ENCODE measurements around the gene DBI. TPM values are rescaled to one million over a fixed set of nuclear protein-coding genes. Genes with fewer than 3 reads are reported as not detected.

Gene DBI
- polyA plus RNA-seq, 1 of the 3 experiments (the other 2 are of a cell fraction), result 150 TPM

DNA sequence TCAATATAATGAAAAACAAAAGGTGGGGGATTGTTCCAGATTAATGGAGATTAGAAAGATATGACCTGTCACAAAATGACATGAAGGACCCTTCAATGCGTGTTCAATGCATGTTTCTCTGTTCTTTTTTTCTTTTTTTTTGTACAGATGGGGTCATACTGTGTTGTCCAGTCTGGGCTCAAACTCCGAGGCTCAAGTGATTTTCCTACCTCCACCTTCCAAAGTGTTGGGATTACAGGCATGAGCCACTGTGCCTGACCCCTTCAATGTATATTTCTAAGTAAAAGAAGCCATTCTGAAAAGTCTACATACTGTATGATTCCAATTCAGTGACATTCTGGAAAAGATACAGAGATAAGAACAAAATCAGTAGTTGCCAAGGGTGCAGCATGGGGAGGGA, 32.9 kb upstream of the DBI start (continued):
- TF ChIP-seq, protein P1, sequence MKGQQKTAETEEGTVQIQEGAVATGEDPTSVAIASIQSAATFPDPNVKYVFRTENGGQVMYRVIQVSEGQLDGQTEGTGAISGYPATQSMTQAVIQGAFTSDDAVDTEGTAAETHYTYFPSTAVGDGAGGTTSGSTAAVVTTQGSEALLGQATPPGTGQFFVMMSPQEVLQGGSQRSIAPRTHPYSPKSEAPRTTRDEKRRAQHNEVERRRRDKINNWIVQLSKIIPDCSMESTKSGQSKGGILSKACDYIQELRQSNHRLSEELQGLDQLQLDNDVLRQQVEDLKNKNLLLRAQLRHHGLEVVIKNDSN (IDR thresholded peaks at IDR 0.05; ENCODE audit: borderline replicate concordance, low read depth), result no peak
- TF ChIP-seq, protein P2, sequence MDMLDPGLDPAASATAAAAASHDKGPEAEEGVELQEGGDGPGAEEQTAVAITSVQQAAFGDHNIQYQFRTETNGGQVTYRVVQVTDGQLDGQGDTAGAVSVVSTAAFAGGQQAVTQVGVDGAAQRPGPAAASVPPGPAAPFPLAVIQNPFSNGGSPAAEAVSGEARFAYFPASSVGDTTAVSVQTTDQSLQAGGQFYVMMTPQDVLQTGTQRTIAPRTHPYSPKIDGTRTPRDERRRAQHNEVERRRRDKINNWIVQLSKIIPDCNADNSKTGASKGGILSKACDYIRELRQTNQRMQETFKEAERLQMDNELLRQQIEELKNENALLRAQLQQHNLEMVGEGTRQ (IDR thresholded peaks at IDR 0.05; ENCODE audit: borderline replicate concordance, low read depth, low read length), result no peak
- TF ChIP-seq POLR2AphosphoS5 (IDR thresholded peaks at IDR 0.05; ENCODE audit: low read depth, low read length) (no peak), TAF1 (IDR thresholded peaks at IDR 0.05; ENCODE audit: borderline replicate concordance, low read depth, low read length) (no peak), EZH2phosphoT487 (IDR thresholded peaks at IDR 0.05; ENCODE audit: borderline replicate concordance, low read depth) (no peak), YY1 (IDR thresholded peaks at IDR 0.05; ENCODE audit: low read depth) (no peak)

DNA sequence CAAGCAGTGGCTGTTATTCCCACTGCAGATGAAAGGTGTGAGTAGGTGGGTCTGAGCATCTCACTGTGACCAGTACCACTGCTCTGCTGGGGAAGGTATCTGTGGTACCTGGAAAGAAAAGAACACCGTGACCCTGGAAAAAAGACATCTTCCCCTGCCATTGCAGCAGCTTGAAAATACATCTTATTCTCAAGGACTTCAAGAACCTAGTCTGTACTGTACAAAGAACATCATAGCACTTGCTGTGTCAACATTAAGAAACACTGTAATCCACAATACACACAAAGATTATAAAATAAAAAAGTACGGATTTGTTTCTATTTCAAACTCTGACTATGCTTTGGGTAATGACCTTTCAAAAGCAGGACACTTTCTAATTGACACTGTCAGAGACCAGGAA, 29.0 kb upstream of the DBI start:
- Histone ChIP-seq H3K27me3 (ENCODE audit: insufficient read depth) (no peaks in the 10 kb centered on the region), H3K4me3 (ENCODE audit: low read depth in 2 of 2, low read length in 1 of 2) (no peak overlapping the region), H3K36me3 (replicated peaks in 1 of 2; ENCODE audit: control insufficient read depth in 1 of 2, insufficient read depth in 2 of 2, low read length in 1 of 2) (no peaks in the 10 kb centered on the region), H3K79me2 (ENCODE audit: insufficient read depth) (no peaks in the 10 kb centered on the region), H2AFZ (ENCODE audit: low read depth) (no peak overlapping the region), H3K4me2 (no peak overlapping the region), H4K20me1 (ENCODE audit: insufficient read depth) (no peaks in the 10 kb centered on the region), H3K9me3 (no peaks in the 10 kb centered on the region), H3K4me1 (ENCODE audit: control insufficient read depth in 1 of 2, insufficient read depth in 2 of 2, low read depth in 1 of 2, low read length in 1 of 2) (peaks cover 0 to 6% of the 10 kb centered on the region in 2 experiments; a peak in 1 of 4 replicates), H3F3A (replicated peaks; ENCODE audit: insufficient read depth) (no peaks in the 10 kb centered on the region), H3K9me2 (no peaks in the 10 kb centered on the region), H3K9ac (no peak overlapping the region), H3K27ac (ENCODE audit: low read depth in 2 of 2, low read length in 1 of 2) (no peak overlapping the region)
- ChIA-PET POLR2A (no interaction called here), CTCF (no interaction called here)
- WGBS (ENCODE audit: low lambda C conversion rate), result 92% methylated on average over 2 of the region's 2 CpGs
- TF ChIP-seq, protein P3, sequence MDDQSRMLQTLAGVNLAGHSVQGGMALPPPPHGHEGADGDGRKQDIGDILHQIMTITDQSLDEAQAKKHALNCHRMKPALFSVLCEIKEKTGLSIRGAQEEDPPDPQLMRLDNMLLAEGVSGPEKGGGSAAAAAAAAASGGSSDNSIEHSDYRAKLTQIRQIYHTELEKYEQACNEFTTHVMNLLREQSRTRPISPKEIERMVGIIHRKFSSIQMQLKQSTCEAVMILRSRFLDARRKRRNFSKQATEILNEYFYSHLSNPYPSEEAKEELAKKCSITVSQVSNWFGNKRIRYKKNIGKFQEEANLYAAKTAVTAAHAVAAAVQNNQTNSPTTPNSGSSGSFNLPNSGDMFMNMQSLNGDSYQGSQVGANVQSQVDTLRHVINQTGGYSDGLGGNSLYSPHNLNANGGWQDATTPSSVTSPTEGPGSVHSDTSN (IDR thresholded peaks at IDR 0.05), result no peak
- no peak for TF ChIP-seq FOSL2 (IDR thresholded peaks at IDR 0.05; ENCODE audit: borderline replicate concordance, low read depth)
- TF ChIP-seq, protein P4, sequence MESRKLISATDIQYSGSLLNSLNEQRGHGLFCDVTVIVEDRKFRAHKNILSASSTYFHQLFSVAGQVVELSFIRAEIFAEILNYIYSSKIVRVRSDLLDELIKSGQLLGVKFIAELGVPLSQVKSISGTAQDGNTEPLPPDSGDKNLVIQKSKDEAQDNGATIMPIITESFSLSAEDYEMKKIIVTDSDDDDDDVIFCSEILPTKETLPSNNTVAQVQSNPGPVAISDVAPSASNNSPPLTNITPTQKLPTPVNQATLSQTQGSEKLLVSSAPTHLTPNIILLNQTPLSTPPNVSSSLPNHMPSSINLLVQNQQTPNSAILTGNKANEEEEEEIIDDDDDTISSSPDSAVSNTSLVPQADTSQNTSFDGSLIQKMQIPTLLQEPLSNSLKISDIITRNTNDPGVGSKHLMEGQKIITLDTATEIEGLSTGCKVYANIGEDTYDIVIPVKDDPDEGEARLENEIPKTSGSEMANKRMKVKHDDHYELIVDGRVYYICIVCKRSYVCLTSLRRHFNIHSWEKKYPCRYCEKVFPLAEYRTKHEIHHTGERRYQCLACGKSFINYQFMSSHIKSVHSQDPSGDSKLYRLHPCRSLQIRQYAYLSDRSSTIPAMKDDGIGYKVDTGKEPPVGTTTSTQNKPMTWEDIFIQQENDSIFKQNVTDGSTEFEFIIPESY (IDR thresholded peaks at IDR 0.05; ENCODE audit: borderline replicate concordance, low read depth), result no peak
- TF ChIP-seq, protein P5, sequence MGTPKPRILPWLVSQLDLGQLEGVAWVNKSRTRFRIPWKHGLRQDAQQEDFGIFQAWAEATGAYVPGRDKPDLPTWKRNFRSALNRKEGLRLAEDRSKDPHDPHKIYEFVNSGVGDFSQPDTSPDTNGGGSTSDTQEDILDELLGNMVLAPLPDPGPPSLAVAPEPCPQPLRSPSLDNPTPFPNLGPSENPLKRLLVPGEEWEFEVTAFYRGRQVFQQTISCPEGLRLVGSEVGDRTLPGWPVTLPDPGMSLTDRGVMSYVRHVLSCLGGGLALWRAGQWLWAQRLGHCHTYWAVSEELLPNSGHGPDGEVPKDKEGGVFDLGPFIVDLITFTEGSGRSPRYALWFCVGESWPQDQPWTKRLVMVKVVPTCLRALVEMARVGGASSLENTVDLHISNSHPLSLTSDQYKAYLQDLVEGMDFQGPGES (IDR thresholded peaks at IDR 0.05; ENCODE audit: low read depth, low read length), result no peak
- TF ChIP-seq, protein P6, sequence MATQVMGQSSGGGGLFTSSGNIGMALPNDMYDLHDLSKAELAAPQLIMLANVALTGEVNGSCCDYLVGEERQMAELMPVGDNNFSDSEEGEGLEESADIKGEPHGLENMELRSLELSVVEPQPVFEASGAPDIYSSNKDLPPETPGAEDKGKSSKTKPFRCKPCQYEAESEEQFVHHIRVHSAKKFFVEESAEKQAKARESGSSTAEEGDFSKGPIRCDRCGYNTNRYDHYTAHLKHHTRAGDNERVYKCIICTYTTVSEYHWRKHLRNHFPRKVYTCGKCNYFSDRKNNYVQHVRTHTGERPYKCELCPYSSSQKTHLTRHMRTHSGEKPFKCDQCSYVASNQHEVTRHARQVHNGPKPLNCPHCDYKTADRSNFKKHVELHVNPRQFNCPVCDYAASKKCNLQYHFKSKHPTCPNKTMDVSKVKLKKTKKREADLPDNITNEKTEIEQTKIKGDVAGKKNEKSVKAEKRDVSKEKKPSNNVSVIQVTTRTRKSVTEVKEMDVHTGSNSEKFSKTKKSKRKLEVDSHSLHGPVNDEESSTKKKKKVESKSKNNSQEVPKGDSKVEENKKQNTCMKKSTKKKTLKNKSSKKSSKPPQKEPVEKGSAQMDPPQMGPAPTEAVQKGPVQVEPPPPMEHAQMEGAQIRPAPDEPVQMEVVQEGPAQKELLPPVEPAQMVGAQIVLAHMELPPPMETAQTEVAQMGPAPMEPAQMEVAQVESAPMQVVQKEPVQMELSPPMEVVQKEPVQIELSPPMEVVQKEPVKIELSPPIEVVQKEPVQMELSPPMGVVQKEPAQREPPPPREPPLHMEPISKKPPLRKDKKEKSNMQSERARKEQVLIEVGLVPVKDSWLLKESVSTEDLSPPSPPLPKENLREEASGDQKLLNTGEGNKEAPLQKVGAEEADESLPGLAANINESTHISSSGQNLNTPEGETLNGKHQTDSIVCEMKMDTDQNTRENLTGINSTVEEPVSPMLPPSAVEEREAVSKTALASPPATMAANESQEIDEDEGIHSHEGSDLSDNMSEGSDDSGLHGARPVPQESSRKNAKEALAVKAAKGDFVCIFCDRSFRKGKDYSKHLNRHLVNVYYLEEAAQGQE (IDR thresholded peaks at IDR 0.05; ENCODE audit: low read depth, low read length), result no peak
- TF ChIP-seq TAF1 (IDR thresholded peaks at IDR 0.05; ENCODE audit: borderline replicate concordance, low read depth, low read length), result no peak
- no peak for DNase-seq

All from SK-N-SH (cell line).